ENCODE results near the gene SLC12A7. TPM values are rescaled to one million over a fixed set of nuclear protein-coding genes. Genes with fewer than 3 reads are reported as not detected.

SLC12A7 gene
- total RNA-seq, 1 donor from 2014 or later = 49.5 TPM

DNA sequence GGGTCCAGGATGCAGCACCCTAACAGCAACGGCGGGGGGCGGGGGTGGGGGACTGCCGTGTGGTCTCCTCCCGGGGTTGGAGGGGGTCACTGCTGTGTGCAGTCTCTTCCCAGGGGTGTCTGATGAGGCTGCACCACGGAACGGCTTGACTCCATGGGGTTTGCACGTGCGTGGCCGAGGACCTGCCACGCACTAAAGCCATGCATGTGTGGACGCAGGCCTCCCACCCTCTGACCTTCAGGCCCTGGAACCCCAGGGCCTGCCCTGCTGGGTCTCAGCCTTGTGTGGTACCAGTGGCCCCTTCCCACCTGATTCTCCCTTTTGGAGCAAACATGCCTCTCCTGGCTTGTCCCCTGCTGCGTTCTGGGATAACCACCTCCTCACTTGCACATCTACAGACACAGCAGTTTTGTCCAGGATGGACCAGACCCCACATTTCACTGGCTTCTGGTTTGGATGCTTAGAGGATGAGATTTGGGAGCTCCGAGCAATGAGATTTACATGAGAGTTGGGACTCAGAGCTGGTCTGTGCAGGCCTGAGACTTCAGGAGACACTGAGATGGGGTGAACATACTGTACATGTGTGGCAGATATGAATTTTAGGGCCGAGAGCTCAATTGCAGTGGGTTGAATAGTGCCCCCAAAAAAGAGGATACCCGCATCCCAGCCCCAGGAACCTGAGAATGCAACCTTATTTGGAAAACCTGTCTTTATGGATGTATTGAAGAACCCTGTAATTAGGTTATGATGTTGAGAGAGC, 45.8 kb downstream of the SLC12A7 start:
- no peaks in the 10 kb centered on the region for H3K9me3 ChIP-seq
- no peak for DNase-seq
- no peaks in the 10 kb centered on the region for H3K4me1 ChIP-seq
- no peak for ATAC-seq
- H3K36me3 ChIP-seq = peaks cover 61% of the 10 kb centered on the region
- TF ChIP-seq, protein P1, sequence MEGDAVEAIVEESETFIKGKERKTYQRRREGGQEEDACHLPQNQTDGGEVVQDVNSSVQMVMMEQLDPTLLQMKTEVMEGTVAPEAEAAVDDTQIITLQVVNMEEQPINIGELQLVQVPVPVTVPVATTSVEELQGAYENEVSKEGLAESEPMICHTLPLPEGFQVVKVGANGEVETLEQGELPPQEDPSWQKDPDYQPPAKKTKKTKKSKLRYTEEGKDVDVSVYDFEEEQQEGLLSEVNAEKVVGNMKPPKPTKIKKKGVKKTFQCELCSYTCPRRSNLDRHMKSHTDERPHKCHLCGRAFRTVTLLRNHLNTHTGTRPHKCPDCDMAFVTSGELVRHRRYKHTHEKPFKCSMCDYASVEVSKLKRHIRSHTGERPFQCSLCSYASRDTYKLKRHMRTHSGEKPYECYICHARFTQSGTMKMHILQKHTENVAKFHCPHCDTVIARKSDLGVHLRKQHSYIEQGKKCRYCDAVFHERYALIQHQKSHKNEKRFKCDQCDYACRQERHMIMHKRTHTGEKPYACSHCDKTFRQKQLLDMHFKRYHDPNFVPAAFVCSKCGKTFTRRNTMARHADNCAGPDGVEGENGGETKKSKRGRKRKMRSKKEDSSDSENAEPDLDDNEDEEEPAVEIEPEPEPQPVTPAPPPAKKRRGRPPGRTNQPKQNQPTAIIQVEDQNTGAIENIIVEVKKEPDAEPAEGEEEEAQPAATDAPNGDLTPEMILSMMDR (IDR thresholded peaks at IDR 0.05) = no peak
- no peaks in the 10 kb centered on the region for H3K27me3 ChIP-seq (ENCODE audit: low read depth)
- H3K27ac ChIP-seq = no peak overlapping the region
- no peak overlapping the region for H3K4me3 ChIP-seq
- intact Hi-C loops (cut with DNase I) = no loop called here

DNA sequence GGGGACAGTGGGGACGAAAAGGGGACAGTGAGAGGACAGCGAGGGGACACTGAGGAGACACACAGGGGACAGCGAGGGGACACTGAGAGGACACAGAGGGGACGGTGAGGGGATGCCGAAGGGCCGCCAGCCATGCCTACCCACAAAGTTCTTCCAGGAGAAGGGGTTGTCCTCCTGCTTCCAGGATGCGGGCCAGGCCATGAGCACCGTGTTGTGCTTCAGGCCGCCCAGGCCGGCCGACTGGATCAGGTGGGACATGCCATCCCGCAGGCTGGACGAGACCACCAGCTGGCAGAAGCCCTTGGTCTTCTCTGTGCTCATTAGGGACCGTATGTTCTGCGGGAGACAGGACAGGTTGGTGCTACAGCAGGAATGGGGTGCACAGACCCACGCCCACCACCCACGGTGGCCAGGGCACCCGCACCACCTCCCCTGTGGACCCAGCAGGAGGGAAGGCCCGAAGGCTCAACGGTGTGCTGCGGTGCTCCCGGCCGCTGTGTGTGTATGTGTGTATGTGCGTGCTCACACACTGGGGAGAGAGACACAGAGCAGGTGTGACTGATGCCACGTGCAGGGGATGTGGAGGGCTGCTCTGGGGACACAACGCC, 46.6 kb downstream of the SLC12A7 start:
- no peaks in the 10 kb centered on the region for H3K9me3 ChIP-seq
- intact Hi-C loops (cut with DNase I) = no loop called here
- H3K27me3 ChIP-seq (ENCODE audit: low read depth) = no peaks in the 10 kb centered on the region
- H3K4me3 ChIP-seq = no peak overlapping the region
- TF ChIP-seq, protein P1 (IDR thresholded peaks at IDR 0.05) = no peak
- no peaks in the 10 kb centered on the region for H3K4me1 ChIP-seq
- ATAC-seq (no peak), DNase-seq (no peak)
- peaks cover 67% of the 10 kb centered on the region for H3K36me3 ChIP-seq
- H3K27ac ChIP-seq = no peak overlapping the region

GRCh38 chr5:1064383-1065142, 47.3 kb downstream of the SLC12A7 start:
- ATAC-seq = no peak
- Histone ChIP-seq H3K9me3 (no peaks in the 10 kb centered on the region), H3K4me1 (no peaks in the 10 kb centered on the region), H3K27ac (no peak overlapping the region), H3K27me3 (ENCODE audit: low read depth) (no peaks in the 10 kb centered on the region), H3K36me3 (peaks cover 71% of the 10 kb centered on the region), H3K4me3 (no peak overlapping the region)
- no peak for DNase-seq
- TF ChIP-seq, protein P1 (IDR thresholded peaks at IDR 0.05) = no peak
- intact Hi-C loops (cut with DNase I) = no loop called here

DNA sequence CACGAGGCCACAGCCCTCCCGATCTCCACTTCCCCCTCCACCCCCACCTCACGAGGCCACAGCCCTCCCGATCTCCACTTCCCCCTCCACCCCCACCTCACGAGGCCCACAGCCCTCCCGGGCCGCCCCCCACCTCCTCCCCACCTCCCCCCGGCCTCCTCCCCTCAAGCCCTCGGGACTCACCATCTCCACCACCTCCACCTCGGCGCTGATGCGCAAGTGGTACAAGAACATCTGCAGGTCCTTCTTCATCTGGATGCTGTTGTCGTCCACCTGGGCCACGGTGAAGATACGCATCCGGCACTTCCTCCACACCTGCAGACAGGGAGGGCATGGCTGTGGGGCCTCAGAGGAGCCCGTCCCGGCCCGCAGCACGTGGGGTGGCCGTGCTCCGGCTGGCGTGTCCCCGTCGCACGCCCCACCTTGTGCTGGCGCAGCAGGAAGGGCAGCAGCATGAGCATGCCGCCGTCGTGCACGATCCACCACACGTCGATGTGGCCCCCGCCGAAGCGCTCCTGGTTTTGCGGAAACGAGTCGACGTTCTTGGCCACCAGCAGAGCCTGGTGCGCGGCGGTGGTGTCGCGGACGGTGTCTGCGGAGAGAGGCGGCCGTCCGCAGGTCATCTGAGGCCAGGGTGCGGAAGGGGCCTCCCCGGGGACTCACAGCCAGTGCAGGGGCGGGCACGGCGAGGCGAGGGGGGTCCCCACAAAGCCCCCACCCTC, 48.0 kb downstream of the SLC12A7 start:
- H3K9me3 ChIP-seq = no peaks in the 10 kb centered on the region
- no peaks in the 10 kb centered on the region for H3K27me3 ChIP-seq (ENCODE audit: low read depth)
- no peak overlapping the region for H3K27ac ChIP-seq
- no peak for ATAC-seq
- no peak overlapping the region for H3K4me3 ChIP-seq
- H3K4me1 ChIP-seq = no peaks in the 10 kb centered on the region
- H3K36me3 ChIP-seq = peaks cover 71% of the 10 kb centered on the region
- no peak for DNase-seq
- intact Hi-C loops (cut with DNase I) = no loop called here
- TF ChIP-seq, protein P1 (IDR thresholded peaks at IDR 0.05) = no peak
